Erythroblast (primary cell): ENCODE results near the gene HCN4.

ENCODE experiments used
- GATA1 ChIP-seq: IDR thresholded peaks from 2 replicates; pipeline ENCODE4 v1.6.1; 2011; ENCODE audit warnings: low read depth, mild to moderate bottlenecking, control low read depth, low read length, moderate library complexity
- POLR2A ChIP-seq: IDR thresholded peaks from 2 replicates; pipeline ENCODE4 v1.6.1; 2011; ENCODE audit warnings: mild to moderate bottlenecking, low read length

DNA sequence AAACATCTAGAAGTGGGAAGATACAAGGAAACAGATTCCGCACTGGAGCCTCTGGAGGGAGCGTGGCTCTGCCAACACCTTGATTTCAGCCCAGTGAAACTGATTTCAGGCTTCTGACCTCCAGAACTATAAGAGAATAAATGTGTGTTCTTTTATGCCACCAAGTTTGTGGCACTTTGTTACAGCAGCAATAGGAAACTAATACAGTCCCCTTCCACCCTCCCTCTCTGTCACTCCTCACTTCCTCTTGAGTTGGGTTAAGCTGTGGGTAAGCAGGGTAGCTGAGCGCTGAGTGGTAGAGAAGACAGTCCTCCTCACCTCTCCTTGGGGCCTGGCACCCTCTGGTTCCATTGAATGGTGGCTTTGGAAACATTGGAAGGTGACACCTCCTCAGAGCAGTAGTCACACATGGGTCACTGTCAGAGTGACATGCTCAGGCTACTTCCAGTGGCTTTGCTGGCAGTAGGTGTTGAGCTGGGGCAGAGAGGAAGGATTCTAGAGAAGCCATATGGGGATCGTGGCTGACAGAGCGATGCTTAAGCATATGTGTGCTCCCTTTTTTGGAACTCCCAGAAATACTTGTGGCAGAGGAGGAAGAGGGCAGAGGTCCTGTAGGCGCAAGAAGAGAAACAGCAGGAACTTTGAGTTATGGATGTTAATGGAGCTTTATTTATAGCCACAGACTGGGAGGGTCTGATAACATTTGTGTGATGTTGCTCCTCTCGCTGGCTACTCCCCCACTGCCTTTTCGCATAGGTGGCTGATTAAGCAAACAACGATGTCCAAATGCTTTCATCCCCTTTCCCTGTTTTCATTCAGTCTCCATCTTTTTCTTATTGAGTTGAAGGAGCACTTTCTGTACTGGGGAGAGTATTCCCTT, 14.8 kb upstream of the HCN4 start:
- TF ChIP-seq POLR2A = no peak
- TF ChIP-seq GATA1 = no peak
